ENCODE data around the gene BOD1.
"Not testable (repeated sequence)": the region's sequence is repeated elsewhere in the genome, so short reads cannot be mapped to it uniquely, and the experiment has no call there.

The BOD1 gene

DNA sequence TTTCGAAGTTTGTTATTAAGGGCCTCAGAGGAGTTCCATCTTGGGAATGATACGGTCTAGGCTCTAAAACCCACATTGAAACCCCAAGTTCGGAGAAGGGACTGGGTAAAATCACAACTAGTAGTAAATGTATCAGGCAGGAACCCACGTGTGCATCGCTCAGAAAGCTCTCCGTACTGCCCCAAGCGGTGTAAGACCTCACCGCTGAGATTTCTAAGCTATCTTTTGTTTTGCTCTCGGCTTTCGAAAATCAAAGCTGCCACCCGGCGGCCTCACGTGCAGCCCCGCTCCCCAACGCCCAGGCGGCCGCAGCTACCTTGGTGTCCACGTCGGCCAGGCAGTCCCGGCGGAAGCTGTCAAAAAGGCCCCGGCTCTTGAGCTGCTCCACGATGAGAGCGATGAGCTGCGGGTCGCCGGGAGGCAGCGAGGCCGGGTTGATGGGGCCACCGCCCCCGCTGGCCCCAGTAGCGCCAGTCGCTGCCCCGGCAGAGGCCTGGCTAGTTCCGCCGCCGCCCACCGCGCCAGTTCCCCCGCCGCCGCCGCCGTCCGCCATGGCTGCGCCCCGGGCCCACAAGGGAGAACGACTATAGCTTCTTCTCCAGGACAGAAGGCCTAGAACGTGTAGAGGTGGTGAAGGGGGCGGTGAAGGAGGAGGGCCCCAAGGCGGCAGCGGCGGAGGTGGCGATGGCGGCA lies 420 bp downstream of the BOD1 start:
- peak; percentile 59 for DNase-seq

GRCh38 chr5:173614591-173614990 lies 1.9 kb downstream of the BOD1 start:
- no peak for DNase-seq

GRCh38 chr5:173613433-173614159 lies 2.9 kb downstream of the BOD1 start:
- no peak for DNase-seq

DNA sequence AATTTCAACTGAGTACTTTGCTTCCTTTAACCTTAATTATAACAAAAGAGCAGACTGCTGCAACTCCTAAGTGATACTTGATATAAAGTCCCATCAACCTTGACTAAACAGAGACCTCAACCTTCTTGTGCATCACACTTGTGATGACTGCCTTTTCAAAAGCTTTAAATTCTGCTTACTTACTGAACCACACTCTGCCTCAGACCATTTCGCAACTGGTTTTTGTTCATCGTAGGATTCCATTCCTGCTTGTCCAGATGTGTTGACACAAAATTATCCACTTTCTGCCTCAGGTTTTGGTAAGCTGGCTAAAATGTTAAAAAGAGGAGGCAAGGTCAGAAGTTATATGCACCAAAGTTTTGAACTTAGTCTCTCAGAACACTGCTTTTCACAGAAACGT lies 3.5 kb downstream of the BOD1 start:
- DNase-seq, result no peak

DNA sequence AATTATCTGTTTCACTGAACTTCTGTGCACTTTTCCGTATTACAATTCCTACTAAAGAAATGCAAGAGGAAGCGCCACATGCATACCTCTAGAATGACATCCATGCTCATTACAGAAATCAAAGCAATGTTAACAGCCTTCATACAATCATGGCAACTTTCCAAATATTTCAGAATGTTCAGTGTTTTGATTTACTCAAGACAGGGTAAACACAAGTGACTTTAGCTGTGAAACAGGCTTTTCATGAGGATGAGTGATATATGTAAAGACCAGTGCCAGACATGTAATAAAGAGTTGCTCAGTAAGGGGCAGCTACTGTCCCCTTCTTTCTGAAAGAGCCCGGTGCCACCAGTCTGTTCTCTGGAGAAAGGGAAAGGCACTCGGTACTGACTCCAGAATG lies 4.7 kb downstream of the BOD1 start:
- DNase-seq, result no peak

GRCh38 chr5:173604141-173604540 lies 12.3 kb downstream of the BOD1 start:
- no peak for DNase-seq

- DNase-seq, result no peak
Measured at GRCh38 chr5:173602423-173602822, 14.0 kb downstream of the BOD1 start.

DNA sequence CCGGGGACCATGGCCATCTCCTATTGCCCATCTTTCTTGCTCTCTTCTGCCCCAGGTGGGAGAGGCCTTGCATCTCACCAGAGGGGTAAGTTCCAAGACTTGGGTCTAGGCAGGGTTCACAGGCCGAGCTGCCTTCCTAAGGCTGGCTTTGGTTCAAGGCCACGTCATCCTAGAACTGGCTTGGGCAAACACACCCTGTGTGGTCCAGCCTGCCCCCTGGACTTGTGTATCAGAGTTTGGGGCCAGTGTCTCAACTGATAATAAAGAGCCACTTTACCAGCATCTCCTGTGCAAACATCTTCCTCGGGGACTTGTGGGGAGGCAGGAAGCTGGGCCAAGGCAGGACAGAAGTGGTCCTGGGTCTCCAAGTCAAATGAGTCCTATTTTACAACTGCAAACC lies 17.8 kb downstream of the BOD1 start:
- no peak for DNase-seq

DNA sequence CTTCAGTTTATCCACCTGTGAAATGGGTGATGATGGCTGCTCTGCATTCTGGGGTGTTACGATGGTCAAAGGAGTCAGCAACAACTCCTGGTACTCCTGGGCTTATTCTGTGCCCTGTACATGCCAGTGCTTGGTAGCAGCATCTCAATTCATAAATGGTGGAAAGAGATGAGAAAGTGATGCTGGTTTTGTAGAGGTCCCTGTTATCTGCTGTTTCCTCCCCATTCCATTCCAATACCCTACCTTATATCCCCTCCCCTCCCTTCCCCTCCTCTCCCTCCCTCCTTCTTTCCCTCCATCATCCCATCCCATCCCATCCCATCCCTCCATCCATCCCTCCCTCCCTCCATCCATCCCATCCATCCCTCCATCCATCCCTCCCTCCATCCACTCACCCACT lies 19.1 kb downstream of the BOD1 start:
- DNase-seq, result no peak

DNA sequence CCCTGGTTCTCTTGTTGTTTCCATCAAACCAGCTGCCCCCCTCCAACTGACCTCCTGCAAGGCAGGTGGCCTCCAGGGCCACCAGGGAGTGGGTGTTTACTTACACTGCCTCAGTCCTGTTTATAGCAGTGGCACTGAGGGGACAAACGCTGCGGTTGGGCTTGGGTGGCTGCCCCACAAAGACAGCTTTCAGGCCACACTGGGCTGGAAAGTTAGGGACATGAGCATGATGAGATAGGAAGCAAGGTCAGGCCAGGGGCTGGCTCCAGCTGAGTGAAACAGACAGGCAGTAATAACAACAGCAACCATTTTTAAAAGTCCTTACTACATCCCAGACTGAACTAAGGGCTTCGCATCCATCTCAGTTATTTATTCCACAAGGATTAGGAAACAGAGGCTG lies 20.6 kb downstream of the BOD1 start:
- no peak for DNase-seq

DNA sequence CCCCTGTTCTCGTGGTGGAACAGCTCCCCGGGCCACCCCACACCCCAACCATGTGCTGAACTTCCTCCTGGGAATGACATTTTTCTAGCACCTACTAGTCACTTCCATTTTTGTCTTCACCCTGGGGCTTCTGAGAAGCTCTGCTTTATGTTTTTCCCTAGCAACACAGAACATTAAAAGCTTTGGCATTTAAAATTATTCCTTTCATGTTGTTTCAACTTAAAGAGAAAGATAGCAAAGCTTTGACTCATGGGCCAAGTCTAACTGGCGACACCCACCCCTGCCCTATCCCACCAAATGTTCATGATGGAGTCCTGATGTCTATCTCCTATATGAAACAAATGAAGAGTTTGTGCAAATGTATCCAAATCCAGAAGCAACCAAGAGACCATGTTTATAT lies 22.4 kb downstream of the BOD1 start:
- DNase-seq, result no peak

- DNase-seq, result no peak
Measured at GRCh38 chr5:173592050-173592669, 24.3 kb downstream of the BOD1 start.

GRCh38 chr5:173591056-173591514 lies 25.4 kb downstream of the BOD1 start:
- no peak for DNase-seq

- no peak for DNase-seq
Measured at GRCh38 chr5:173590436-173591055, 25.9 kb downstream of the BOD1 start.

GRCh38 chr5:173586133-173586532 lies 30.3 kb downstream of the BOD1 start:
- not testable (repeated sequence) for DNase-seq

DNA sequence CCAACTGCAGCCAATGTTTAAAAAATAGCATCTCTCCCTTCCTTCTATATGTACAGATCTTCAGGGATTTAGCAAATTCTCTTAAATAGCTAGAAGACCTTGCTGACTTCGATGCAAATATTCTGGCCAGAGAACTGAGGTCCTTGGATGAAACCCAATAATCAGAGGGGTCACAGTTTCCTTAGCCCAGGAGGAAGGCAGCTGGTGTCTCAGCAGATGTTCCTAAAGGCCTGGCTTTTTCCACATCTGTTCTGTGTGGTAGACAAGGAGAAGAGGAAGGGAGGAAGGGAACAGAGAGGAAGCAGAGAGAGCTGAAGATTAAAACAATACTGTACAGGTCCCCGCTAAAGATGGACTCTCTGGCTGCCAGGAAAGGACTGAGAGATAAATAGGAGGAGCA lies 33.1 kb downstream of the BOD1 start:
- DNase-seq, result no peak

DNA sequence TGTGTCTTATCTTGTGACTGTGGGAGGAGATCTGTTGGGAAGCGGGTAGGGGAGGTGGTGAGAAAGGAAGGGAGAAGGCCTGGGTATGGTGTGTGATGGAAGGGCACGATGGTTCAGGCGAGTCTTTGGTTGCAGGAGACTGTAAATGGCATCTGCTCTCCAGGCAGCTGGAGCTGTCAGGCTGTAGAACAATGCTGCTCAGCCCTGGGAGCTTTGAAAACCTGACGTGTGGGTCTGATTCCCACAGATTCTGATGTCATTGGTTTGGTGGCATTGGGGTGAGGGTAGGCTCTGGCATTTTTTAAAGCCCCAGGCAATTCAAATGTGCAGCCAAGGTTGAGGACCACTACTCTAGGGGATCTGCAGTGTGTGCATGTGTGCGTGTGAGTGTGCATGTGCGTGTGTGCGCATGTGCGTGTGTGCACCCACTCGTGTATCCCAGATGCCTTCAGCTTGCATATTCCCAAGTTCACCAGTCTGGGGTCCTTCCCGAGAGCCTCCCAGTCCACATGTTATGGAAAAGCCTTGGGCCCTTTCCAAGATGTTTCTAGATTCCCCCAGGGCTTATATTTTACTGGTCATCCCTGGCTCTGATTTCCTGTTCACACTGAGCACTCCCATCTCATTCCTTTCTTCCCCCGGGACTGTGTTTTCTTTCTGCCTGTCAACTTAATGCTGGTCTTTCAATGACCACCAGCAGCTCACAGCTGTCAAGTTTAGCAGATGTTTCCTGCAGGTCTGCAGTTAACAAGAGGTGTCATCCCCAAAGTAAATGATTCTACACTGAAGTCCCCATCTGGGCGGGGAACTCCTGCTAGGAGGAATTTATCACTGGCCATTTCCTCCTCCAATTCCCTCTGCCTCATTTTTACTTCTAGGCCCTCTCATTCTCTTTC lies 34.0 kb downstream of the BOD1 start:
- no peak for DNase-seq

DNA sequence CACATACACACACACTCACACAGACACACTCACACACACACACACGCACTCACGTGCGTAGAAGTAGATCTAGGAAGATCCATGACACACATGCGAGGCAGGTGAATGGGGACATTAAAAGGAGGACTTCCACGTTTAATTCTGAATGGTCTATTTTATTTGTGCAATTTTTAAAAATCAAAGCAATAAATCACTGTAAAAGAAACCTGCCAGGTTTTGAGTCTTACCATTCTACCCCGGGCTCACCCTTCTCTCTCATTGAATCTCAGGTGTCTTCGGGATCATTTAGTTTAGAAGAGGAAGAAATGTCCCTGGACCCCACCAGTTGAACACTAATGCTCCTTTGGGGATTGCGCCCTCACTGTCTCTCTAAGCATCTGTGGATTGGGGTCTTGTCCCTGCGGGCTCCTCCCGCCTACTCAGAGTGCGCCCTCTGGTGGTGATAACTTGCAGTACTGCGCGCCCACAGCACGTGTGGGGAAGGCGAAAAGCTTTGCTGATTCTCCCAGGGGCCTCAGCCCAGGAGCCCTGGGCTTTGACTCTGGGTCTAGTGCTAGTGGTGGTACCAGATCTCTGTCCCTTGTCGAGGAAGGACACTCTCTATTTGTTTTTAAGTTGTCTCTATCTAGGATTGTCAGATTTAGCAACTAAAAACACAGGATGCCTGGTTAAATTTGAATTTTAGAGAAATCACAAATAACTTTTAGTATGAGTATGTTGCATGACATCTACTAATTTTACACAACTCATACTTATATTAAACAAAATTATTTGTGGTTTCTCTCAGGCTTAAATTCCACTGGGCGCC lies 34.8 kb downstream of the BOD1 start:
- DNase-seq, result no peak

DNA sequence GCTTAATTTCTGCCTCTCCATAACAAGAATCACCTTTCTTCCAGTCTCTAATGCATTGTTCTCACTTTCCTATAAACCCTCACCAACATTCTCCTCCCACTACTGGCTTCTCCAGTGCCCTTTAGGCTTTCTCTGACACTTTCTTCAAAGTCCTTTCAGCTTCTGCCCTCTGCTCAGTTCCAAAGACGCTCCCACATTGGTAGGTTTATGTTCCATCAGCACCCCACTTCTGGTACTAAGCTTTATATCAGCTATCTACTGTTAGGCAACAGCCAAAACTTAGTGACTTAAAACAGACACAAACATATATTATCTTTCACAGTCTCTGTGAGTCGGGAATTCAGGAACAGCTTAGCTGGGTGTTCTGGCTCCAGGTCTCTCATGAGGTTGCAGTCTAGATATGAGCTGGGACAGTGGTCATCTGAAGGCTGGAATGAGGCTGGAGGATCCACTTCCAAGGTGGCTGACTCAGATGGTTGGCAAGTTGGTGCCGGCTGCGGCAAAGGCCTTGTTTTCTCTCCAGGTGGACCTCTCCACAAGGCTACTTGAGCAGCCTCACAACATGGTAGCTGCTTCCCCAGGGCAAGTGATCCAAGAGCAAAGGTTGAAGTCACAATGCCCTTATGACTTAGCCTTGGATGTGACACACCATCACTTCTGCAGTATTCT lies 37.4 kb downstream of the BOD1 start:
- no peak for DNase-seq

DNA sequence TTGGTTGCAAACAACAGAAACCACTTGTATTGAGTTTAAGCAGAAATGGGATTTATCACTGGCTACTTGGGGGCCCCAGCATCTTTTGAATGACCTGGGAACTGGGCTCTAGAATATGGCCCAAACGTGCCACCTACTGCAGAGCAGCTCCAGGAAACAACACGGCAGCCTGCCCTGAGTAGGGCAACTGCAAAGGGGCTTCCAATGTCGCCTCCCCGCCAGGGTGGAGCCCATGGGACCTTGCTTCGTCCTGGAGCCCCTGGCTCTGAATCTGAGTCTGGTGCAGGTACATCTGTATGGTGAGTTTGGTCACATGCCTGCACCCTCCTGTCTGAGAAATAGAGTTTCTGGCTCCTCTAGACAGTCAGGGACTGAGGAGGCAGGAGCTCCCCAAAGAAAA lies 38.6 kb downstream of the BOD1 start:
- DNase-seq, result no peak

- no peak for DNase-seq
Measured at GRCh38 chr5:173577166-173577565, 39.3 kb downstream of the BOD1 start.
